Measurements from ENCODE around the gene GMIP. TPM values are rescaled to one million over a fixed set of nuclear protein-coding genes. Genes with fewer than 3 reads are reported as not detected.

GMIP gene
- total RNA-seq, 1 donor from 2014 or later: 118 TPM

- intact Hi-C loops (cut with micrococcal nuclease): loop anchor here (1.0 to 10.0 kb wide), 6 partner anchors 33 to 1663 kb away; partner anchors contain the start of genes BORCS8, LPAR2, PBX4 and RFXANK
Measured at GRCh38 chr19:19661675-19662251, 18.3 kb upstream of the GMIP start.

DNA sequence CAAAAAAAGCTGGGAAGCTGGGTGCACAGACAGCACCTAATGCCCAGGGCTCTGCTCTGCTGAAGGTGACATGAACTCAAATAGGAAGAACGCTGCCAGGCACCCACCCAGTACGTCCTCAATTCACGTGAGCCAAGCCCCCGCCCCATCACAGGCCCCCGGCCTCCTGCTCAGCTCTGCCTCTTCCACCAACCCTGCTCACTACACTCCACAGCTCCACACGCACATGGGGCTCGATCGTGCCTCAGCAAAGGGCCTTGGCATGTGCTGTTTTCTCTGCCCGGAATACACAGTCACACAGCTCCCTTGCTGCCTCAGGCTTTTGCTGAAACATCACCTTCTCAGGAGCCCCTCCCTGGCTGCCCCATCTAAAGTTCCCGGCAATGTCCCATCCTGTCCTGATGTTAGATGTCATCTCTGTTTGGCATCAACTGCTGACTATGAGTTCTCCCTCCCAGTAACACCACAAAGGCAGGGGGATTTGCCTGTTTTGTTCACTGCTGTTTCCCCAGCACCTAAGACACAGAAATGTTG lies 17.8 kb upstream of the GMIP start:
- intact Hi-C loops (cut with micrococcal nuclease): loop anchor here (5.0 to 10.0 kb wide), 4 partner anchors 129 to 1664 kb away; partner anchors contain the start of genes BORCS8, RFXANK and ZNF708

DNA sequence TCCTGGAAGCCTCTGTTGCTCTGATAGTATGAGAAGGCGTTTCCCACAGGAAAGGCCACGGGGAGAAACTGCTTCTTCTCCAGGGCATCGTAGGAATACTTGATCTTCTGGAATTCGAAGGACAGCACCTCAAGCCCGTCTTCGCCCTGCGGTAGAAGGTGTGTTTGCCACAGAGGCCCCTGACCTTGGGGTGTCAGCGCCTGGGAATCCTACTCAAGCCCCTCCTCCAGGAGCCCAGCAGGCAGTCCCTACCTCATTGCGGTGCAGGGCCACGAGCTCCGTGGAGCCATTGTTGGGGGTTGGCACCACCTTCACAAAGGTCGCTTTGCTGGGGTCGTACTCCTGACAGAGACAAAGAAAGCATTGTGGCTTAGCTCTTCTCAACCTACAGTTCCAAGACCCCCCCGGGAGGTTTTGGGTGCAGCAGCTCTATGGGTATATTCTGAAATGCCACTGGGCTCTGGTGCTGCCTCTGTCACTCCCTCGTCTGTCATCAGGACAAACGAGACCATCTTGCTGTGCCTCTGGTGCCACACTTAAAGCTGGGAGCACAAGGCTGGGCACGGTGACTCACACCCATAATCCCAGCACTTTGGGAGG lies 16.3 kb upstream of the GMIP start:
- intact Hi-C loops (cut with micrococcal nuclease): loop anchor here (5.0 to 10.0 kb wide), 4 partner anchors 127 to 1665 kb away; partner anchors contain the start of genes BORCS8, RFXANK and ZNF708

GRCh38 chr19:19657397-19657783 lies 13.9 kb upstream of the GMIP start:
- intact Hi-C loops (cut with micrococcal nuclease): no loop called here

DNA sequence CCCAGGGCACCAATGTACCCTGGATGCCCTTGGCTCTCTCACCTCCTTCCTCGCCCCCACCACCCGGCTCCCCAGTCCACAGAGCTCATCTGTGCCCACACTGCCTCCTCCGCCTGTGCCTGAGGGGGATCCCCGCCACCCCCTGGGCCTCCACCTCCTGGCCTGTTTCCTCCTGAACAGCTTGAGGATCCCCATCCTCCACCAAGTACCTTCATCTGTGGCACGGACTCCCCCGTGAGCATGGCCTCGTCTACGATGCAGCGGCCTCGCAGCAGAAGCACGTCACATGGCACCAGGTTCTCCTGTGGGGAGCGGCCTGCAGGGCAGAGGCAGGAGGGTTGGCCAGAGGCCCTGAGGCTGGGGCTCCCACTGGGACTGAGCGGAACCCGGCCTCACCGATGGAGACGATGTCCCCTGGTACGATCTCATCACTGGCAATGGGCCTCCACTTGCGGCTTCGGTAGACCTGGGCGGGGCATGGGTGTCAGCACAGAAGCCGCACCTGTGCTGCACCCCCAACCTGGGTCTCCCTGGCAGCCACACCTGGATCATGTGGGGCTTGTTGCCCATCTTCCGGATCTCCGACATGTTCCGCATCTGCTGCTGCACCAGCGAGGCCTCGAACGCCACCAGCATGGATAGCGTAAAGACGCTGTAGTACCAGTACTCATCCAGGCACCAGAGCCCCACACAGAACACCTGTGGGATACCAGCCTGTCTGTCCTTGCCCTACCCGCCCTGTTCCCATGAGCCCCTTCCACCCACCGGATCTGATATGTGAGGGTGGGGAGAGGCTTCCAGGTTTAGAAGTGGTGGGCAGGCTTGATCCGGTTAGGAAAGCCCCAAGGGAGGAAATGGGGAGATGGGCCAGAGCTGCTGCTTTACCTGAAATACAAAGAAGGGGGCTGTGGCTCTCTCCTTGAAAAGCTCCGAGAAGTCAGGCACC lies 13.3 kb upstream of the GMIP start:
- intact Hi-C loops (cut with micrococcal nuclease): no loop called here

DNA sequence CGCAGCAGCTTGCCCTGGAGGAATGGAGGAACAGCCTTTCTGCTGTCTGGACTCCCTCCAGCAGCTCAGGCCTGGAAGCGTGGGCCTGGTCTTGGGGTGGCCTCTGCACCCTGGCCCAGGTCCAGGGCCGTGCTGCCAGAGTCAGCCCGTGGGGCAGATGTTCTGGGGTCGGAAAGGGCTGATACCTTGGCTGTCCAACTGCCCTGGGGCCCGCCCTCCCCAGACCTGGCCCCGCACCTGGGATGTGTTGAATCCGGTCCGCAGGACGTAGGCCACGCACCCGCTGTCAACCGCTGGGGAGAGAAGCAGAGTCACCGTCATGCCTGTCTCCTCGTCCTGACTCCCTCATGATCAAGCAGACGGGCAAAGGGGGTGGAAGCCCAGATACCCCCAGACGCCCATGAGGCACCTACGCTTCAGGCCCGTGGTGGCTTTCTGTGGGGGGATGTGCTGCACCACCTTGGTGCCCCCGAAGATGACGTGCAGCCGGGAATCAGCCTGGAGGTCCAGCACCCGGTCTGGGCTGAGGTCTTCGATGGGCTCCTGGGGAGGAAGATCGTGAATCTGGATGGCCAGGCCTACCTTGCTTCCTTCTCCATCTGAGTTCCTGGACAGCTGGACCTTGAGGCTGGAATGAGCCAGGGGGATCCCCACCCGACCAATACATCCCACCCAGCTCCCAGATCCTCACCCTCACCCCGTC lies 12.3 kb upstream of the GMIP start:
- intact Hi-C loops (cut with micrococcal nuclease): no loop called here

GRCh38 chr19:19655051-19655594 lies 11.7 kb upstream of the GMIP start:
- intact Hi-C loops (cut with micrococcal nuclease): no loop called here

DNA sequence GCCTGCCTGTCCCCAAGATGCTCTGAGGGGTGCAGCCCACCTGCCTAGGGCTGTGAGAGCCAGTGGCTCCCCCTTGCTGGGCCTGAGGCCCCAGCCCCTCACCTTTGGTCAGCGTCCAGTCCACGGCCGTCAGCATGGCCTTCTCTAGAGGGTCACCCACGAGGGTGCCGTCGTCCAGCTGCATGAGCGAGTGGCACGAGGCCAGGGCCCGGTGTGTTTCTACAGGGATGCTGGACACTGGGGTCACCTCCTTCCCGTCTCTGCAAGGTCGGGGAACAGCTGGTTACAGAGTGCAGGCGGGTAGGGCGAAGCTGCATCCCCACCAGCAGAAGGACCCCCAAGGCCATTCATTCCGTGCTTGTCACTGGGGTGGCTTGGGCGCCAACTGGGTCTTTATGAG lies 11.0 kb upstream of the GMIP start:
- intact Hi-C loops (cut with micrococcal nuclease): no loop called here

GRCh38 chr19:19653597-19654147 lies 10.2 kb upstream of the GMIP start:
- intact Hi-C loops (cut with micrococcal nuclease): no loop called here

GRCh38 chr19:19652482-19653295 lies 9.2 kb upstream of the GMIP start:
- intact Hi-C loops (cut with micrococcal nuclease): no loop called here

- intact Hi-C loops (cut with micrococcal nuclease): no loop called here
Measured at GRCh38 chr19:19651076-19651475, 7.6 kb upstream of the GMIP start.

DNA sequence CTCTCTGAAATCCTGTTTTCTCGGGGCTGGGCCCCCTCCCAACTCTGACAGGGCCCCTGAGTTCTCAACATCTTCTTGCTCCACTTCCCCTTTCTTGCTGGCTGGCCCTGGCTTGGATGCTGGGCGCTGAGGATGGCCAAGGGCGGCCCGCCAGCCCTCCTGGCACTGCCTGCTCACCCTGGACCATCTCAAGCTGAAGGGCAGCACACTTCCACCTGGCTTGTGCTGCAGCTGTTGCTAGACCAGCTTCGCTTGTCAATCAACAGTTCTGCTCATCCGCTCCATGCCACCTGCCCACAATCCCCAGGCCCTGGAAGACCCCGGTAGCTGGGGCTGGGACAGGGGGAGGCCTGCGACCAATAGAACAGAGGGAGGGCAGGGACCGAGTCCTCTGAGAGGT lies 6.9 kb upstream of the GMIP start:
- intact Hi-C loops (cut with micrococcal nuclease): no loop called here

DNA sequence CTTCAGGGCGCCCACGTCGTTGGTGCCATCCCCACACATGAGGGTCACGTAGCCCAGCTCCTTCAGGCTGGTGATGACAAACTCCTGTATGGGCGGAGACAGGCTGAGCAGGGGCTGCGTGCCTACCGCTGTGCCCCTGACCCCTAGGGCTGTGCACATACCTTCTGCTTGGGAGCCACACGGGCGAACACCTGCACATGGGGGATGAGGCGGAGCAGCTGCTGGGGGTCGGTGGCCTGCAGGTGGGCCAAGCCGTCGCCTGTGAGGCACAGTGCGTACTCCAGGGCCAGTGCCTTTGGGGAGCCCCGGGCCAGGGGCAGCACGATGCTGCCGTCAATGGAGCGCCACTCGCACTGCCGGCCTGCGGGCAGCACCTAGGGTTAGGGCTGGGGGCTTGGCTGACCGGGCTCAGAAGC lies 6.1 kb upstream of the GMIP start:
- intact Hi-C loops (cut with micrococcal nuclease): no loop called here

DNA sequence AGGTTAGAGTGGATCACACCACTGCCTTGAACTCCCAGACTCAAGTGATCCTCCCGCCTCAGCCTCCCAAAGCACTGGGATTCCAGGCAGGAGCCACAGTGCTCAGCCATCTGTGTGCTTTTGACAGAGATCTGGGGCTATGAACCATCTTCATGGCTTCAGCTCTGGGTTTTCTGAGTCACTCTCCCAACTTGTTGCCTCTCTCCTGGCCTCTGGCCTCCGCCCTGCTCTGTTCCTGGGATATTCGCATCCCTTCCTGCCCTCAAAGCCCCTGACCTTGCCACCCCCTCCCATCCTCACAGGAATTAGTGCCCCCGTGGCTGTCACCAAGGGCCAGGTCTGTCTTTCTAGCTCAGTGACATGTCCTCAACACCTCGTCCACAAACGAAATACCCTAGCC lies 5.7 kb upstream of the GMIP start:
- intact Hi-C loops (cut with micrococcal nuclease): no loop called here

DNA sequence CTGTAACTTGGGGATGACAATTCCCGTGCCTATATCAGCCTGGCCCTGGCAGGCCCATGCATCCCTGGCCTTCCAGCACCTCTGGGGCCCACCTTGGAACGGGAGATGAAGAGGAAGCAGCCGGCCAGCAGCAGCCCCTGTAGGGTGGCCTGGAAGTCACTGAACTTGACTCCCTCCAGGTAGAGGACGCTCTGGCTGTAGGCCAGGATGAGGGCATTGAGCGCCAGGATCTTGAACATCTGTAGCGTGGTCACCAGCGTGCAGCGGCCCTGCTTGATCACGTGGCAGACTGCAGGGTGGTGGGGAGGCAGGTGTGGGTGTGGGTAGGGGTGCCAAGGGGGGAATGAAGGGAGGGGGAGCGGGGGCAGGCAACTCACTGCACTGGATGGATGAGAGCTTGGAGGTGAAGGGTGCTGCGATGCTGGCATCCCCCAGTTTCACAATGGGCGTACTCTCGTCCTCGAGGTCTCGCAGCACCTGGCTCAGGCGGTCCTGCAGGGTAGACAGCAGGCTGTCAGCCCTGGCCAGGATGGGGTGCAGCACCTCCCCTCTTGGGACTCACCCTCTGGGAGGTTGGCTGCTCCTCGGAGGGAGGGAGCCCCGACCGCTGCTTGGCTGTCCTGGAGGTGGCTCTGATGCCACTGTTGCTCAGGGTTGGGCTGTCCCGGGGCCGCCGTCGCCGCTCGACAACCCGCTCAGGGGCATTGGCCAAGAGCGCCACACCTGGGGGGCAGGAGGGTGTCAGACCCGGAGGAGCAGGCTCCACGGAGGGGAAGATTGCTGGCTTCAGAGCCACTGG lies 3.8 kb upstream of the GMIP start:
- intact Hi-C loops (cut with micrococcal nuclease): no loop called here

DNA sequence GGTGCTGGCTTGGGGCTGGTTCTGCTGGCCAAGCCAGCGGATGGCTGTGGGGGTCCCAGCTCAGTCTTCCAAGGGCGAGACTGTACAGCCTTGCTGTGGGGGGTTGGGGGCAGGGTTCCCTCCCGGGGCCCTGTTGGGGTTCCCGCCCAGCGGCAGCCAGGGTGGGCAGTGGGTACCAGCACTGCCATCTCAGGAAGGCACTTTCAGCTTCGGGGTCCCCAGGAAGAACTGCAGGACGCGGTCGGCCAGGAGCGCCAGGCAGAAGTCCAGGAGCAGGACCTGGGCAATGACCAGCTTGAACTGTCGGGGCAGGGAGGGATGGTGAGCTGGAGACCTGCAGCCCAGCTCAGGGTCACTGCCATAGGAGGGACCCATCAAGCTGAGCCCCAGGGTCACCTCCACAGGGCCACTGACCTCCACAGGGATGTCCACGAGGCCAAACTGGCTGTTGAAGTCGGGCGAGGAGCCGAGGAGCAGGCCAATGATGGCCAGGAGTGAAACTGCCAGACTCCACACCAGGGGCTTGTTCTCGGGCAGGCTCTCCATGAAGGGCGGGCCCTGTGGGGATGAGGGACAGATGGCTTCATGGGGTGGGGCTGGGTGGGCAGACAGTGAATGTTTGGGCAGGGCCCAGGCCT lies 1.9 kb upstream of the GMIP start:
- intact Hi-C loops (cut with micrococcal nuclease): no loop called here

GRCh38 chr19:19644054-19644388 lies 564 bp upstream of the GMIP start:
- intact Hi-C loops (cut with micrococcal nuclease): loop anchor here (1.0 to 5.0 kb wide), 3 partner anchors 81 to 315 kb away; no protein-coding TSS in a partner anchor

DNA sequence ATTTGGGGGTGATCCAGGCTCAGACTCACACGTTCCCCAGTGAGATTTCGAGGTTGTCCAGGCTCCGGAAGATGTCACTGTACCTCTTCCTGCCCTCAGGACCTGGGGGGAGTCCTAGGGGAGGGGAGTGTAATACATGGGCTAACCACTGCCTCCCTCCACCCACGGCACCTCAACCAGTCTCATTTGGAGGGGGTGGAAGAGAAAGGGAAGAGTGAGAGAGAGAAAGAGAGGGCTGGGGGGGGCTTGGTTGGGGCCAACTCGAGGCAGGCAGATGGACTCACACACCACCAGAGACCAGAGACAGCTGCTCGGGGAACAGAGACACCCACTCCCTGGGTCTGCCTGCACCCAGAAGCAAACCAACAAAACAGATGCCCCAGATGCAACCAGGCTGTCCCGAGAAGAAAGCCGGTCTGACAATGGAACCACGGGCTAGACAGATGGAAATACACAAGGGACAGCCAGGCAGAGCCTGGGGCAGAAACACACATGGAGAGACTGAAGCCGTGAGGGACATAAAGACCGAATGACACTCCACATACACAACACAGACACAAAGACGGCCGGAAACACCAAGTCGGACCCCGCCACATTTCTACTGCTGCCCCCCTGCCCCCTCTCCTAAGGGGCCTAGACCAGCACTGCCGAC lies 825 bp downstream of the GMIP start:
- intact Hi-C loops (cut with micrococcal nuclease): loop anchor here (1.0 to 5.0 kb wide), 12 partner anchors 15 to 280 kb away; partner anchors contain the start of genes ATP13A1, NDUFA13, PBX4 and ZNF14

Measured in T-helper 1 cell treated with Interleukin-12 subunit alpha and Interleukin-12 subunit beta and Interleukin-4 antibody, amounts not matched to agents 30 ng/mL and 1 ng/mL, for 36 hours (primary cell).